Activated CD8-positive, alpha-beta T cell treated with anti-CD3 and anti-CD28 coated beads for 36 hours (primary cell): Measurements from ENCODE around the gene PKMYT1. TPM values are rescaled to one million over a fixed set of nuclear protein-coding genes. Genes with fewer than 3 reads are reported as not detected.

ENCODE experiments used
- ATAC-seq: fragments of 200-7000 bp; cut with Tn5 transposase; one replicate; pipeline ENCODE4 v1.10.0; 2021; ENCODE audit warnings: mild to moderate bottlenecking, moderate library complexity
- CTCF ChIA-PET: fragments of 350-600 bp; sonication (Branson Sonifier 250); formaldehyde crosslinking; loops from one replicate; lab custom pipeline; 2021; ENCODE audit warnings: antibody characterized with exemption; lab: Charles Lee
- POLR2A ChIA-PET: fragments of 350-600 bp; sonication (Branson Sonifier 250); formaldehyde crosslinking; loops from one replicate; lab custom pipeline; 2021; ENCODE audit warnings: antibody characterized with exemption; lab: Charles Lee
- DNase-seq: peaks from one replicate; pipeline ENCODE4 v3.0.0-alpha.2; 2020
- H3K27ac Mint-ChIP-seq: one replicate; pipeline ENCODE4 v1.8.0; 2021; ENCODE audit warnings: mild to moderate bottlenecking, mixed read lengths
- H3K27me3 Mint-ChIP-seq: one replicate; pipeline ENCODE4 v1.8.0; 2021; ENCODE audit warnings: mixed read lengths
- H3K36me3 Mint-ChIP-seq: one replicate; pipeline ENCODE4 v1.8.0; 2021; ENCODE audit warnings: low read depth, mixed read lengths
- H3K4me1 Mint-ChIP-seq: one replicate; pipeline ENCODE4 v1.8.0; 2021; ENCODE audit warnings: low read depth, mixed read lengths
- H3K4me3 Mint-ChIP-seq: one replicate; pipeline ENCODE4 v1.8.0; 2021; ENCODE audit warnings: mild to moderate bottlenecking, moderate library complexity, mixed read lengths
- H3K9me3 Mint-ChIP-seq: one replicate; pipeline ENCODE4 v1.8.0; 2021; ENCODE audit warnings: mixed read lengths
- CTCF ChIP-seq: fragments of 200-600 bp; IDR thresholded peaks from one replicate; pipeline ENCODE4 v1.8.0; 2022; ENCODE audit warnings: antibody characterized with exemption, mild to moderate bottlenecking
- intact Hi-C: fragments of 100-400 bp; cut with micrococcal nuclease; formaldehyde crosslinking; loops from one replicate; pipeline ENCODE4 v1.10.0; 2022
- total RNA-seq, 2 experiments: library from RNA; stranded (reverse); gene quantifications; one replicate each; pipeline ENCODE4 v1.2.3, GENCODE V29; 2021

The PKMYT1 gene
- total RNA-seq, 2 experiments from 2014 or later: 121 to 123 TPM

- intact Hi-C loops: no loop called here
- Mint-ChIP-seq H3K27me3 (no peaks in the 10 kb centered on the region), H3K36me3 (peaks cover 19% of the 10 kb centered on the region), H3K4me3 (peak overlapping the region; percentile 87), H3K4me1 (peaks cover 13% of the 10 kb centered on the region), H3K27ac (no peak overlapping the region), H3K9me3 (no peaks in the 10 kb centered on the region)
- TF ChIP-seq CTCF: no peak
- POLR2A ChIA-PET: interaction anchor here (0.7 to 2.9 kb wide), 3 partner anchors 10 to 14 kb away, joined by 4 to 16 read pairs (median 6); partner anchors contain the start of gene PAQR4
- CTCF ChIA-PET: interaction anchor here (0.7 to 2.5 kb wide), 6 partner anchors 10 to 50 kb away, joined by 3 to 14 read pairs (median 6); partner anchors contain the start of genes KREMEN2 and PAQR4
- DNase-seq: no peak
- ATAC-seq: no peak
These were observed 1.6 kb upstream of the PKMYT1 start for GRCh38 chr16:2981899-2982250.

- H3K27ac Mint-ChIP-seq: peak overlapping the region; percentile 86
- H3K4me3 Mint-ChIP-seq: peak overlapping the region; percentile 87
- ATAC-seq (no peak), DNase-seq (no peak)
- POLR2A ChIA-PET: interaction anchor here (0.6 to 3.6 kb wide), 7 partner anchors 10 to 449 kb away, joined by 4 to 20 read pairs (median 4); partner anchors contain the start of gene PAQR4
- intact Hi-C loops: no loop called here
- no peaks in the 10 kb centered on the region for H3K27me3 Mint-ChIP-seq
- no peaks in the 10 kb centered on the region for H3K9me3 Mint-ChIP-seq
- peaks cover 23% of the 10 kb centered on the region for H3K36me3 Mint-ChIP-seq
- no peak for TF ChIP-seq CTCF
- CTCF ChIA-PET: interaction anchor here (0.7 to 2.6 kb wide), 9 partner anchors 9 to 101 kb away, joined by 3 to 10 read pairs (median 4); no protein-coding TSS in a partner anchor
- H3K4me1 Mint-ChIP-seq: peaks cover 13% of the 10 kb centered on the region
These were observed 1.1 kb upstream of the PKMYT1 start for GRCh38 chr16:2981177-2981898.

GRCh38 chr16:2979669-2980226 lies 498 bp downstream of the PKMYT1 start:
- H3K4me1 Mint-ChIP-seq: peaks cover 13% of the 10 kb centered on the region
- intact Hi-C loops: no loop called here
- ChIA-PET CTCF (interaction anchor here (1.5 to 2.6 kb wide), 4 partner anchors 9 to 70 kb away, joined by 4 to 10 read pairs (median 6); no protein-coding TSS in a partner anchor), POLR2A (interaction anchor here (0.9 to 3.6 kb wide), 5 partner anchors 8 to 42 kb away, joined by 3 to 20 read pairs (median 4); partner anchors contain the start of gene PAQR4)
- no peak for TF ChIP-seq CTCF
- H3K4me3 Mint-ChIP-seq: peak overlapping the region; percentile 87
- peak; percentile 39 for DNase-seq
- H3K27me3 Mint-ChIP-seq: no peaks in the 10 kb centered on the region
- H3K27ac Mint-ChIP-seq: peak overlapping the region; percentile 75
- H3K36me3 Mint-ChIP-seq: peaks cover 33% of the 10 kb centered on the region
- no peak for ATAC-seq
- no peaks in the 10 kb centered on the region for H3K9me3 Mint-ChIP-seq

GRCh38 chr16:2977440-2977839 lies 2.8 kb downstream of the PKMYT1 start:
- Mint-ChIP-seq H3K4me3 (no peak overlapping the region), H3K27me3 (no peaks in the 10 kb centered on the region), H3K36me3 (peaks cover 39% of the 10 kb centered on the region), H3K9me3 (no peaks in the 10 kb centered on the region), H3K27ac (no peak overlapping the region), H3K4me1 (peaks cover 9% of the 10 kb centered on the region)
- ChIA-PET POLR2A (interaction anchor here (1.4 to 3.6 kb wide), 2 partner anchors 8 to 10 kb away, joined by 8 to 20 read pairs; partner anchors contain the start of gene PAQR4), CTCF (interaction anchor here (0.8 to 2.1 kb wide), 5 partner anchors 7 to 57 kb away, joined by 3 to 8 read pairs (median 5); no protein-coding TSS in a partner anchor)
- DNase-seq (no peak), ATAC-seq (no peak)
- TF ChIP-seq CTCF: no peak
- intact Hi-C loops: no loop called here
